ENCODE data around the gene TOP2A.

GRCh38 chr17:40411821-40412220 lies 5.9 kb downstream of the TOP2A start:
- TF ChIP-seq EZH2 (IDR thresholded peaks at IDR 0.05) (no peak), POLR2AphosphoS5 (IDR thresholded peaks at IDR 0.05; ENCODE audit: borderline replicate concordance, low read depth, low read length) (no peak), FOXP2 (optimal IDR thresholded peaks at IDR 0.05; ENCODE audit: control extremely low read depth, extremely low read length, insufficient read depth) (no peak)
